HG02884 (cell line): ENCODE measurements around the gene CDC42BPA.
"Not testable (repeated sequence)": the region's sequence is repeated elsewhere in the genome, so short reads cannot be mapped to it uniquely, and the experiment has no call there.

Experiments used
- ATAC-seq: cut with Tn5 transposase; IDR thresholded peaks from one replicate; pipeline ENCODE4 v1.9.1; 2021; ENCODE audit warnings: mild to moderate bottlenecking, moderate library complexity; ENCODE audit not compliant: unreplicated experiment

The CDC42BPA gene

GRCh38 chr1:227261501-227261900 lies 56.8 kb downstream of the CDC42BPA start:
- no peak for ATAC-seq

- no peak for ATAC-seq
Observed at GRCh38 chr1:227260433-227260832, 57.9 kb downstream of the CDC42BPA start.

- ATAC-seq: no peak
Observed at GRCh38 chr1:227257964-227258363, 60.3 kb downstream of the CDC42BPA start.

GRCh38 chr1:227255086-227255732 lies 63.1 kb downstream of the CDC42BPA start:
- no peak for ATAC-seq

- no peak for ATAC-seq
Observed at GRCh38 chr1:227253065-227253464, 65.2 kb downstream of the CDC42BPA start.

- no peak for ATAC-seq
Observed at GRCh38 chr1:227245613-227246320, 72.5 kb downstream of the CDC42BPA start.

GRCh38 chr1:227244339-227245118 lies 73.8 kb downstream of the CDC42BPA start:
- no peak for ATAC-seq

GRCh38 chr1:227242811-227243682 lies 75.2 kb downstream of the CDC42BPA start:
- no peak for ATAC-seq

- ATAC-seq: no peak
Observed at GRCh38 chr1:227240983-227241382, 77.3 kb downstream of the CDC42BPA start.

GRCh38 chr1:227234998-227235405 lies 83.3 kb downstream of the CDC42BPA start:
- ATAC-seq: no peak

GRCh38 chr1:227231128-227231527 lies 87.2 kb downstream of the CDC42BPA start:
- not testable (repeated sequence) for ATAC-seq

GRCh38 chr1:227228201-227228600 lies 90.1 kb downstream of the CDC42BPA start:
- no peak for ATAC-seq

- no peak for ATAC-seq
Observed at GRCh38 chr1:227227761-227228160, 90.5 kb downstream of the CDC42BPA start.

GRCh38 chr1:227225715-227226346 lies 92.5 kb downstream of the CDC42BPA start:
- ATAC-seq: no peak

GRCh38 chr1:227223171-227223806 lies 95.0 kb downstream of the CDC42BPA start:
- ATAC-seq: no peak

- no peak for ATAC-seq
Observed at GRCh38 chr1:227219715-227220292, 98.5 kb downstream of the CDC42BPA start.

- no peak for ATAC-seq
Observed at GRCh38 chr1:227218870-227219573, 99.3 kb downstream of the CDC42BPA start.

- no peak for ATAC-seq
Observed at GRCh38 chr1:227215863-227216510, 102.3 kb downstream of the CDC42BPA start.
